Measurements from ENCODE around the gene HERPUD1. TPM values are rescaled to one million over a fixed set of nuclear protein-coding genes. Genes with fewer than 3 reads are reported as not detected.

HERPUD1 gene
- total and polyA plus RNA-seq, 2 of the 13 experiments (the other 11 are each of a cell fraction or from before 2014, with no cell fraction given), result 96.2 to 323 TPM

DNA sequence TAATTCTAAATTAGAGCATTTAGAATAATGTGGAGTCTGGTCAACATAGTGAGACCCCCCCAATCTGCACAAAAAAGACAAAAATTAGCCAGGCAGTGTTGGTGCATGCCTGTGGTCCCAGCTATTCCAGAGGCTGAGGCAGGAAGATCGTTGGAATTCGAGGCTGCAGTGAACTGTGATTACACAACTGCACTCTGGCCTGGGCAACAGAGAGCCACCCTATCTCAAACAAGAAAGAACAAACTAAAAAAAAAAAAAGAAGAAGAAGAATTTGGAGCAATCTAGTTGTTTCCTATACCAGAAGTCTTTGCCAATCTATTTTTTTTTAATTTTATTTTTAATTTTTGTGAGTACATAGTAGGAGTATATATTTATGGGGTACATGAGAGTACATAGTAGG is 35.8 kb downstream of the HERPUD1 start (continued):
- TF ChIP-seq, protein P1, sequence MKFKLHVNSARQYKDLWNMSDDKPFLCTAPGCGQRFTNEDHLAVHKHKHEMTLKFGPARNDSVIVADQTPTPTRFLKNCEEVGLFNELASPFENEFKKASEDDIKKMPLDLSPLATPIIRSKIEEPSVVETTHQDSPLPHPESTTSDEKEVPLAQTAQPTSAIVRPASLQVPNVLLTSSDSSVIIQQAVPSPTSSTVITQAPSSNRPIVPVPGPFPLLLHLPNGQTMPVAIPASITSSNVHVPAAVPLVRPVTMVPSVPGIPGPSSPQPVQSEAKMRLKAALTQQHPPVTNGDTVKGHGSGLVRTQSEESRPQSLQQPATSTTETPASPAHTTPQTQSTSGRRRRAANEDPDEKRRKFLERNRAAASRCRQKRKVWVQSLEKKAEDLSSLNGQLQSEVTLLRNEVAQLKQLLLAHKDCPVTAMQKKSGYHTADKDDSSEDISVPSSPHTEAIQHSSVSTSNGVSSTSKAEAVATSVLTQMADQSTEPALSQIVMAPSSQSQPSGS (CRISPR knock-in tag; IDR thresholded peaks at IDR 0.05), result peak; percentile 46; the same call in 1 of the 2 replicates
- TF ChIP-seq ONECUT2 (CRISPR knock-in tag; IDR thresholded peaks at IDR 0.05) (no peak), HNF4A (CRISPR knock-in tag; IDR thresholded peaks at IDR 0.05) (peak; percentile 86), DR1 (CRISPR knock-in tag; IDR thresholded peaks at IDR 0.05) (no peak), SP140L (CRISPR knock-in tag; IDR thresholded peaks at IDR 0.05; ENCODE audit: borderline replicate concordance) (0 out of 2 replicates have a peak, but pooled peaks have one; percentile 66), HOXD1 (CRISPR knock-in tag; IDR thresholded peaks at IDR 0.05) (peak; percentile 39; the same call in 1 of the 2 replicates), ZKSCAN5 (CRISPR knock-in tag; IDR thresholded peaks at IDR 0.05) (no peak), RFX1 (IDR thresholded peaks at IDR 0.05) (no peak), CREM (IDR thresholded peaks at IDR 0.05) (no peak), CREM (CRISPR knock-in tag; IDR thresholded peaks at IDR 0.05) (no peak), ZKSCAN8 (CRISPR knock-in tag; IDR thresholded peaks at IDR 0.05; ENCODE audit: borderline replicate concordance) (peak; percentile 65; the same call in 1 of the 2 replicates)
- TF ChIP-seq, protein P2, sequence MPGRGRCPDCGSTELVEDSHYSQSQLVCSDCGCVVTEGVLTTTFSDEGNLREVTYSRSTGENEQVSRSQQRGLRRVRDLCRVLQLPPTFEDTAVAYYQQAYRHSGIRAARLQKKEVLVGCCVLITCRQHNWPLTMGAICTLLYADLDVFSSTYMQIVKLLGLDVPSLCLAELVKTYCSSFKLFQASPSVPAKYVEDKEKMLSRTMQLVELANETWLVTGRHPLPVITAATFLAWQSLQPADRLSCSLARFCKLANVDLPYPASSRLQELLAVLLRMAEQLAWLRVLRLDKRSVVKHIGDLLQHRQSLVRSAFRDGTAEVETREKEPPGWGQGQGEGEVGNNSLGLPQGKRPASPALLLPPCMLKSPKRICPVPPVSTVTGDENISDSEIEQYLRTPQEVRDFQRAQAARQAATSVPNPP (CRISPR knock-in tag; IDR thresholded peaks at IDR 0.05), result no peak
- TF ChIP-seq, protein P3, sequence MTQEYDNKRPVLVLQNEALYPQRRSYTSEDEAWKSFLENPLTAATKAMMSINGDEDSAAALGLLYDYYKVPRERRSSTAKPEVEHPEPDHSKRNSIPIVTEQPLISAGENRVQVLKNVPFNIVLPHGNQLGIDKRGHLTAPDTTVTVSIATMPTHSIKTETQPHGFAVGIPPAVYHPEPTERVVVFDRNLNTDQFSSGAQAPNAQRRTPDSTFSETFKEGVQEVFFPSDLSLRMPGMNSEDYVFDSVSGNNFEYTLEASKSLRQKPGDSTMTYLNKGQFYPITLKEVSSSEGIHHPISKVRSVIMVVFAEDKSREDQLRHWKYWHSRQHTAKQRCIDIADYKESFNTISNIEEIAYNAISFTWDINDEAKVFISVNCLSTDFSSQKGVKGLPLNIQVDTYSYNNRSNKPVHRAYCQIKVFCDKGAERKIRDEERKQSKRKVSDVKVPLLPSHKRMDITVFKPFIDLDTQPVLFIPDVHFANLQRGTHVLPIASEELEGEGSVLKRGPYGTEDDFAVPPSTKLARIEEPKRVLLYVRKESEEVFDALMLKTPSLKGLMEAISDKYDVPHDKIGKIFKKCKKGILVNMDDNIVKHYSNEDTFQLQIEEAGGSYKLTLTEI (CRISPR knock-in tag; conservative IDR thresholded peaks at IDR 0.05), result no peak
